Tibial nerve (tissue), 3 donors: ENCODE measurements around the gene AUTS2.

Experiments
- CTCF ChIP-seq, 5 experiments: fragments of 200-600 bp in 3 of 5; fragments of 450-650 bp in 2 of 5; sonication (generic) in 3 of 5; IDR thresholded peaks; one replicate each; pipeline ENCODE4 v1.5.1; 2016 to 2019; ENCODE audit warnings: antibody characterized with exemption in 5 of 5, mild to moderate bottlenecking in 3 of 5, moderate library complexity in 2 of 5
- POLR2A ChIP-seq, 2 donors: fragments of 450-650 bp; IDR thresholded peaks; one replicate each; pipeline ENCODE4 v1.6.1; 2017; ENCODE audit warnings: antibody characterized with exemption in 2 of 2, mild to moderate bottlenecking in 2 of 2, moderate library complexity in 2 of 2

- no peak for TF ChIP-seq CTCF (IDR thresholded peaks at IDR 0.05)
- TF ChIP-seq POLR2A (IDR thresholded peaks at IDR 0.05), result no peak
Observed at GRCh38 chr7:70306173-70306572, 707.9 kb downstream of the AUTS2 start.
